Esophagus muscularis mucosa (tissue), 4 donors: ENCODE measurements around the gene DPF3. TPM values are rescaled to one million over a fixed set of nuclear protein-coding genes. Genes with fewer than 3 reads are reported as not detected.

ENCODE experiments used
- DNase-seq: peaks from one replicate; pipeline ENCODE4 v3.0.0-alpha.2; 2017; ENCODE audit errors: extremely low spot score
- H3K27ac ChIP-seq, 4 donors: fragments of 200-600 bp; sonication (generic); replicated peaks in 1 of 4; 1 replicate in 3 of 4; 2 replicates in 1 of 4; pipeline ENCODE4 v1.5.1; 2016 to 2019; ENCODE audit warnings: mild to moderate bottlenecking in 1 of 4
- H3K27me3 ChIP-seq, 4 donors: fragments of 200-600 bp; sonication (generic); one replicate each; pipeline versions ENCODE4 v1.5.1 to v1.6.0; 2016 to 2019
- H3K36me3 ChIP-seq, 4 donors: fragments of 200-600 bp; sonication (generic); one replicate each; pipeline ENCODE4 v1.5.1; 2016 to 2019
- H3K4me1 ChIP-seq, 4 donors: fragments of 200-600 bp; sonication (generic); one replicate each; pipeline ENCODE4 v1.5.1; 2016 to 2019
- H3K4me3 ChIP-seq, 4 donors: fragments of 200-600 bp; sonication (generic); 1 replicate in 2 of 4; 2 replicates in 2 of 4; pipeline ENCODE4 v1.5.1; 2016 to 2019; ENCODE audit warnings: mild to moderate bottlenecking in 4 of 4, moderate library complexity in 1 of 4
- H3K9me3 ChIP-seq, 4 donors: fragments of 200-600 bp; sonication (generic); 1 replicate in 3 of 4; 2 replicates in 1 of 4; pipeline ENCODE4 v1.5.1; 2016 to 2019
- CTCF ChIP-seq, 3 experiments: fragments of 200-600 bp in 2 of 3; fragments of 450-650 bp in 1 of 3; sonication (generic) in 2 of 3; IDR thresholded peaks; one replicate each; pipeline ENCODE4 v1.5.1; 2017 to 2019; ENCODE audit warnings: antibody characterized with exemption in 3 of 3, mild to moderate bottlenecking in 2 of 3, moderate library complexity in 1 of 3
- EP300 ChIP-seq: sonication (generic); formaldehyde crosslinking; IDR thresholded peaks from one replicate; pipeline ENCODE4 v1.6.1; 2017; ENCODE audit warnings: antibody characterized with exemption
- POLR2A ChIP-seq: fragments of 450-650 bp; IDR thresholded peaks from one replicate; pipeline ENCODE4 v1.6.1; 2017; ENCODE audit warnings: antibody characterized with exemption, moderate library complexity, mild to moderate bottlenecking, low read depth
- POLR2AphosphoS5 ChIP-seq, 2 donors: sonication (generic); formaldehyde crosslinking; IDR thresholded peaks; one replicate each; pipeline ENCODE4 v1.6.1; 2017; ENCODE audit warnings: antibody characterized with exemption in 2 of 2
- WGBS: methylation state at CpG from one replicate; pipeline ENCODE4 v1.1.5; 2018; 5-methylcytosine and 5-hydroxymethylcytosine counted together
- intact Hi-C: fragments of 100-400 bp; cut with DNase I; formaldehyde crosslinking; loops from one replicate; pipeline ENCODE4 v1.15.1; 2023
- total RNA-seq, 4 donors: library from RNA; depleted of rRNA; stranded (reverse); fragments of >200 nt; gene quantifications; one replicate each; pipeline versions ENCODE4 v1.1.0 to v1.2.1, GENCODE V29; 2016

The DPF3 gene
- total RNA-seq, 4 donors from 2014 or later, result 0.78 to 2.5 (median 1.7) TPM

- Histone ChIP-seq H3K27me3 (peaks cover 0 to 13% (median 0%) of the 10 kb centered on the region in 4 donors), H3K36me3 (no peaks in the 10 kb centered on the region), H3K27ac (no peak overlapping the region), H3K4me3 (no peak overlapping the region), H3K4me1 (peaks cover 0 to 14% (median 11%) of the 10 kb centered on the region in 4 donors), H3K9me3 (no peaks in the 10 kb centered on the region)
- TF ChIP-seq POLR2AphosphoS5 (IDR thresholded peaks at IDR 0.05), result no peak
- no peak for TF ChIP-seq EP300
- no peak for TF ChIP-seq CTCF (IDR thresholded peaks at IDR 0.05)
- no peak for TF ChIP-seq POLR2A
- peak; percentile 82 for DNase-seq
- intact Hi-C loops, result no loop called here
- 91% methylated on average over 9 of the region's 9 CpGs for WGBS
Measured at GRCh38 chr14:72647782-72648181, 246.1 kb downstream of the DPF3 start.

GRCh38 chr14:72646861-72647528 lies 246.9 kb downstream of the DPF3 start:
- TF ChIP-seq EP300, result no peak
- TF ChIP-seq POLR2AphosphoS5 (IDR thresholded peaks at IDR 0.05), result no peak
- TF ChIP-seq POLR2A, result no peak
- TF ChIP-seq CTCF (IDR thresholded peaks at IDR 0.05), result no peak
- H3K36me3 ChIP-seq, result no peaks in the 10 kb centered on the region
- 89% methylated on average over 6 of the region's 7 CpGs for WGBS
- peaks cover 0 to 14% (median 11%) of the 10 kb centered on the region in 4 donors for H3K4me1 ChIP-seq
- no peaks in the 10 kb centered on the region for H3K9me3 ChIP-seq
- intact Hi-C loops, result no loop called here
- DNase-seq, result peak; percentile 64
- H3K27me3 ChIP-seq, result peaks cover 0 to 8% (median 0%) of the 10 kb centered on the region in 4 donors
- H3K4me3 ChIP-seq, result no peak overlapping the region
- no peak overlapping the region for H3K27ac ChIP-seq

GRCh38 chr14:72645706-72646105 lies 248.2 kb downstream of the DPF3 start:
- H3K36me3 ChIP-seq, result no peaks in the 10 kb centered on the region
- peaks cover 0 to 8% (median 6%) of the 10 kb centered on the region in 4 donors for H3K4me1 ChIP-seq
- 95% methylated on average over 5 of the region's 5 CpGs for WGBS
- H3K27ac ChIP-seq, result no peak overlapping the region
- peaks cover 0 to 8% (median 0%) of the 10 kb centered on the region in 4 donors for H3K27me3 ChIP-seq
- TF ChIP-seq POLR2A, result no peak
- TF ChIP-seq EP300, result no peak
- no peak for TF ChIP-seq POLR2AphosphoS5 (IDR thresholded peaks at IDR 0.05)
- TF ChIP-seq CTCF (IDR thresholded peaks at IDR 0.05), result no peak
- no peaks in the 10 kb centered on the region for H3K9me3 ChIP-seq
- intact Hi-C loops, result no loop called here
- peak; percentile 62 for DNase-seq
- no peak overlapping the region for H3K4me3 ChIP-seq

DNA sequence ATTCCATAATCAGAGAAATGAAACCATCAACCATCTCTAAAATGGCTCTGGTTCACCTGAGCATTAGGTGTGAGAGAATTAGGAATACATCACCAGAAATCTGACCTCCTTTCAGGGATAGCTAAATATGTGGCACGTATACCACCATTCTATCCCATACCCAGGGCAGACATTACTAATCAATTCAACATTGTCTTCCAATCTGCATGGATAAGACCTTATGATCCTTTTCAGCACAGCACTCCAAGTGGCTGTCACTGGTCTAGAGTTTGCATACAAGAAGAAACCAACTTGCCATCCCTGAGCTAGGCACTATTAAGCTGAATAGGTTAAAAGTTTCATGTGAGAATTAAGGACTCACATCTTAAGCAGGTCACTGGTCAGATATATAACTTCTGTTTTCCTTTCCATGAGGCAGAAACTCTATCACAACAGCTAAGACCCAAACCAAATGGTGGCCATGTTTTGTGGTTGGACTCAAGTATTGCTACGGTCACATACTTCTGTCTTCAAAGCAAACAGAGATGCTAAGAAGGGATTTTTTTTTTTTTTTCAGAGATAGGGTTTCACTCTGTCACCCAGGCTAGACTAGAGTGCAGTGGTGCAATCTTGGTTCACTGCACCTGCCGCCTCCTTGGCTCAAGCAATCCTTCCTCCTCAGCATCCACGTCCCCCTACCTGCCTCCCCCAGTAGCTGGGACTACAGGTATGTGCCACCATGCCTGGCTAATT lies 249.0 kb downstream of the DPF3 start:
- intact Hi-C loops, result no loop called here
- 70% methylated on average over 4 of the region's 4 CpGs for WGBS
- peak; percentile 39 for DNase-seq
- Histone ChIP-seq H3K9me3 (no peaks in the 10 kb centered on the region), H3K27ac (no peak overlapping the region), H3K4me1 (peaks cover 0 to 8% (median 6%) of the 10 kb centered on the region in 4 donors), H3K36me3 (no peaks in the 10 kb centered on the region), H3K27me3 (peaks cover 0 to 2% (median 0%) of the 10 kb centered on the region in 4 donors), H3K4me3 (no peak overlapping the region)
- TF ChIP-seq EP300 (no peak), POLR2A (no peak), POLR2AphosphoS5 (IDR thresholded peaks at IDR 0.05) (no peak), CTCF (IDR thresholded peaks at IDR 0.05) (no peak)
